Stimulated activated CD4-positive, alpha-beta T cell treated with anti-CD3 and anti-CD28 coated beads, Interleukin-15, amount 100 ng/mL, for 1 hour (primary cell): Measurements from ENCODE around the gene SUB1.
"Not testable (repeated sequence)": the region's sequence is repeated elsewhere in the genome, so short reads cannot be mapped to it uniquely, and the experiment has no call there.

Experiments
- DNase-seq, 2 donors: peaks; one replicate each; pipeline ENCODE4 v3.0.0-alpha.2; 2020; ENCODE audit warnings: low read depth in 1 of 2, low spot score in 1 of 2

SUB1 gene

GRCh38 chr5:32585446-32586275 lies at the start of gene SUB1:
TSS of gene SUB1 (plus strand) at chr5:32585557. CDS start at chr5:32588513, 2,956 bp downstream.
- DNase-seq: peak; percentile 87 to 91

- no peak for DNase-seq
Measured at GRCh38 chr5:32536246-32536645, 49.1 kb upstream of the SUB1 start.

- not testable (repeated sequence) for DNase-seq
Measured at GRCh38 chr5:32537437-32538029, 47.8 kb upstream of the SUB1 start.

GRCh38 chr5:32538031-32538547 lies 47.3 kb upstream of the SUB1 start:
- DNase-seq: peak in 1 of 2 donors; percentile 12

- DNase-seq: no peak
Measured at GRCh38 chr5:32539981-32540845, 45.1 kb upstream of the SUB1 start.

GRCh38 chr5:32541241-32541640 lies 44.1 kb upstream of the SUB1 start:
- DNase-seq: no peak

GRCh38 chr5:32542216-32543059 lies 42.9 kb upstream of the SUB1 start:
- DNase-seq: no peak

- DNase-seq: no peak
Measured at GRCh38 chr5:32543291-32543690, 42.1 kb upstream of the SUB1 start.

GRCh38 chr5:32545102-32545800 lies 40.1 kb upstream of the SUB1 start:
- DNase-seq: no peak

GRCh38 chr5:32551194-32551593 lies 34.2 kb upstream of the SUB1 start:
- no peak for DNase-seq

- DNase-seq: no peak
Measured at GRCh38 chr5:32551865-32552264, 33.5 kb upstream of the SUB1 start.

GRCh38 chr5:32552491-32552890 lies 32.9 kb upstream of the SUB1 start:
- not testable (repeated sequence) for DNase-seq

GRCh38 chr5:32552936-32553335 lies 32.4 kb upstream of the SUB1 start:
- DNase-seq: no peak

- not testable (repeated sequence) for DNase-seq
Measured at GRCh38 chr5:32554181-32554780, 31.1 kb upstream of the SUB1 start.

- DNase-seq: not testable (repeated sequence)
Measured at GRCh38 chr5:32556543-32556942, 28.8 kb upstream of the SUB1 start.

GRCh38 chr5:32559411-32559810 lies 25.9 kb upstream of the SUB1 start:
- DNase-seq: no peak

- DNase-seq: no peak
Measured at GRCh38 chr5:32559921-32560320, 25.4 kb upstream of the SUB1 start.

- DNase-seq: no peak
Measured at GRCh38 chr5:32562056-32562455, 23.3 kb upstream of the SUB1 start.

GRCh38 chr5:32562843-32563242 lies 22.5 kb upstream of the SUB1 start:
- DNase-seq: no peak
